Sigmoid colon (tissue), 4 donors: ENCODE results near the gene DMRTC1B.
"Not testable (repeated sequence)": the region's sequence is repeated elsewhere in the genome, so short reads cannot be mapped to it uniquely, and the experiment has no call there.

Source experiments
- EP300 ChIP-seq, 4 donors: sonication (generic); formaldehyde crosslinking; IDR thresholded peaks; one replicate each; pipeline ENCODE4 v1.6.1; 2017; ENCODE audit warnings: antibody characterized with exemption in 4 of 4
- POLR2A ChIP-seq, 2 donors: fragments of 450-650 bp; IDR thresholded peaks; one replicate each; pipeline ENCODE4 v1.6.1; 2016; ENCODE audit warnings: antibody characterized with exemption in 2 of 2, mild to moderate bottlenecking in 2 of 2, moderate library complexity in 2 of 2
- POLR2AphosphoS5 ChIP-seq, 4 donors: sonication (generic); formaldehyde crosslinking; IDR thresholded peaks; one replicate each; pipeline ENCODE4 v1.6.1; 2017; ENCODE audit warnings: antibody characterized with exemption in 4 of 4
- TF ChIP-seq, protein P1 (sequence below), 4 experiments: fragments of 450-650 bp in 3 of 4; fragments of 200-600 bp in 1 of 4; IDR thresholded peaks; one replicate each; pipeline ENCODE4 v1.5.1; 2016 to 2019; ENCODE audit warnings: antibody characterized with exemption in 4 of 4, mild to moderate bottlenecking in 3 of 4, moderate library complexity in 2 of 4

DNA sequence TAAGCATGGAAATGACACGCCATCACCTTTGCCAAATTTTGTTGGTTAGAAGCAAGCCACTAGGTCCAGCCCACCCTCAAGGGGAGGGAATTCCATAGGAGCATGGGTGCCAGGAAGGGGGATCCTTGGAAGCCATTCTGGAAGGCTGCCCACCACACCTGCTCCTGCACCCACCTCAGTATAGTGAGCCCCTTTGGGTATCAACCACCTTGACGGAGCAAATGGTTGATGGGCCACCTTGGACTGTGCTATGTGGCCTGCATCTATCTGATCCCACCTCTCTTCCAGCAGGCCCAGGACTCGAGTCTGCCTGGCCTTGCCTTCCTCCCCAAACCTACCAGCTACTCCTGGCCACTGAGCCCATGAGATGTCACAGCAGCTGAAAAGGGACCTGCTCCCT lies 13.7 kb downstream of the DMRTC1B start:
- TF ChIP-seq, protein P1, sequence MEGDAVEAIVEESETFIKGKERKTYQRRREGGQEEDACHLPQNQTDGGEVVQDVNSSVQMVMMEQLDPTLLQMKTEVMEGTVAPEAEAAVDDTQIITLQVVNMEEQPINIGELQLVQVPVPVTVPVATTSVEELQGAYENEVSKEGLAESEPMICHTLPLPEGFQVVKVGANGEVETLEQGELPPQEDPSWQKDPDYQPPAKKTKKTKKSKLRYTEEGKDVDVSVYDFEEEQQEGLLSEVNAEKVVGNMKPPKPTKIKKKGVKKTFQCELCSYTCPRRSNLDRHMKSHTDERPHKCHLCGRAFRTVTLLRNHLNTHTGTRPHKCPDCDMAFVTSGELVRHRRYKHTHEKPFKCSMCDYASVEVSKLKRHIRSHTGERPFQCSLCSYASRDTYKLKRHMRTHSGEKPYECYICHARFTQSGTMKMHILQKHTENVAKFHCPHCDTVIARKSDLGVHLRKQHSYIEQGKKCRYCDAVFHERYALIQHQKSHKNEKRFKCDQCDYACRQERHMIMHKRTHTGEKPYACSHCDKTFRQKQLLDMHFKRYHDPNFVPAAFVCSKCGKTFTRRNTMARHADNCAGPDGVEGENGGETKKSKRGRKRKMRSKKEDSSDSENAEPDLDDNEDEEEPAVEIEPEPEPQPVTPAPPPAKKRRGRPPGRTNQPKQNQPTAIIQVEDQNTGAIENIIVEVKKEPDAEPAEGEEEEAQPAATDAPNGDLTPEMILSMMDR (IDR thresholded peaks at IDR 0.05): not testable (repeated sequence)
- TF ChIP-seq EP300, POLR2AphosphoS5, POLR2A (IDR thresholded peaks at IDR 0.05): not testable (repeated sequence)
